A549 (cell line): ENCODE measurements around the gene POLDIP2.

Experiments
- BHLHE40 ChIP-seq: IDR thresholded peaks from 2 replicates; pipeline ENCODE4 v1.6.1; 2012; ENCODE audit warnings: low read depth, low read length, inconsistent platforms
- CEBPB ChIP-seq, 2 experiments: fragments of >200 bp in 1 of 2; sonication (Bioruptor Twin) in 1 of 2; formaldehyde crosslinking in 1 of 2; IDR thresholded peaks; 2 replicates each; pipeline ENCODE4 v1.6.1; 2012 to 2016
- CHD2 ChIP-seq: fragments of 150-350 bp; IDR thresholded peaks from 2 replicates; pipeline ENCODE4 v1.6.1; 2014; ENCODE audit warnings: low read length; ENCODE audit not compliant: partially characterized antibody
- MAFK ChIP-seq: fragments of 450-650 bp; IDR thresholded peaks from 2 replicates; pipeline ENCODE4 v1.6.1; 2014; ENCODE audit not compliant: partially characterized antibody
- POLR2A ChIP-seq: IDR thresholded peaks from 2 replicates; pipeline ENCODE4 v1.6.1; 2012; ENCODE audit warnings: mild to moderate bottlenecking, low read length
- ZSCAN20 ChIP-seq: fragments of 250-450 bp; sonication (Bioruptor Pico); IDR thresholded peaks from 2 replicates; pipeline ENCODE4 v1.8.0; 2022; ENCODE audit warnings: mild to moderate bottlenecking, moderate library complexity
- TF ChIP-seq, protein P1 (sequence below): fragments of >200 bp; sonication (Bioruptor Twin); formaldehyde crosslinking; IDR thresholded peaks from 3 replicates; pipeline ENCODE4 v1.5.1; 2016
- TF ChIP-seq, protein P2 (sequence below): fragments of >200 bp; sonication (Bioruptor Twin); formaldehyde crosslinking; IDR thresholded peaks from 3 replicates; pipeline ENCODE4 v1.6.1; 2016
- TF ChIP-seq, protein P3 (sequence below): IDR thresholded peaks from 2 replicates; pipeline ENCODE4 v1.6.1; 2012
- TF ChIP-seq, protein P4 (sequence below): fragments of 200-600 bp; sonication (generic); IDR thresholded peaks from 2 replicates; pipeline ENCODE4 v1.6.1; 2016; ENCODE audit warnings: antibody characterized with exemption, mild to moderate bottlenecking, moderate library complexity

DNA sequence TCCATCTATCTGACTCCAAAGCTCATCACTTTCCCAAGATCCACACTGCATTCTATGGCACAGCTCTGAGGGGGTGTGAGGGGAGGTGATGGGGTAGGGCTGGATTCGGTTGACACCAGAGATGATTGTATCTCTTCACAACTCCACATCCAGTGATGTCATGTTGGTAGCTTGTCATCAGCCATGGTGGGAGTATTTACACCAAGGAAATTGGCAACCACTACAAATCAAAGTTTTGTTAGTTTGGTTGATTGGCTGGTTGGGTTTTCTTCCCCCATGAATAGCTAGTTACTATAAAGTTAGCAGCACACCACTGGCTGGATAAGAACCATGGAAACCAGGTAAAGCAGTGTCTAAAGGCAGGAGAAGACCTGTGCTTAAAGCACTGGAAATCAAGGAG is 33.7 kb upstream of the POLDIP2 start:
- TF ChIP-seq, protein P1, sequence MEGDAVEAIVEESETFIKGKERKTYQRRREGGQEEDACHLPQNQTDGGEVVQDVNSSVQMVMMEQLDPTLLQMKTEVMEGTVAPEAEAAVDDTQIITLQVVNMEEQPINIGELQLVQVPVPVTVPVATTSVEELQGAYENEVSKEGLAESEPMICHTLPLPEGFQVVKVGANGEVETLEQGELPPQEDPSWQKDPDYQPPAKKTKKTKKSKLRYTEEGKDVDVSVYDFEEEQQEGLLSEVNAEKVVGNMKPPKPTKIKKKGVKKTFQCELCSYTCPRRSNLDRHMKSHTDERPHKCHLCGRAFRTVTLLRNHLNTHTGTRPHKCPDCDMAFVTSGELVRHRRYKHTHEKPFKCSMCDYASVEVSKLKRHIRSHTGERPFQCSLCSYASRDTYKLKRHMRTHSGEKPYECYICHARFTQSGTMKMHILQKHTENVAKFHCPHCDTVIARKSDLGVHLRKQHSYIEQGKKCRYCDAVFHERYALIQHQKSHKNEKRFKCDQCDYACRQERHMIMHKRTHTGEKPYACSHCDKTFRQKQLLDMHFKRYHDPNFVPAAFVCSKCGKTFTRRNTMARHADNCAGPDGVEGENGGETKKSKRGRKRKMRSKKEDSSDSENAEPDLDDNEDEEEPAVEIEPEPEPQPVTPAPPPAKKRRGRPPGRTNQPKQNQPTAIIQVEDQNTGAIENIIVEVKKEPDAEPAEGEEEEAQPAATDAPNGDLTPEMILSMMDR, result no peak
- TF ChIP-seq, protein P2, sequence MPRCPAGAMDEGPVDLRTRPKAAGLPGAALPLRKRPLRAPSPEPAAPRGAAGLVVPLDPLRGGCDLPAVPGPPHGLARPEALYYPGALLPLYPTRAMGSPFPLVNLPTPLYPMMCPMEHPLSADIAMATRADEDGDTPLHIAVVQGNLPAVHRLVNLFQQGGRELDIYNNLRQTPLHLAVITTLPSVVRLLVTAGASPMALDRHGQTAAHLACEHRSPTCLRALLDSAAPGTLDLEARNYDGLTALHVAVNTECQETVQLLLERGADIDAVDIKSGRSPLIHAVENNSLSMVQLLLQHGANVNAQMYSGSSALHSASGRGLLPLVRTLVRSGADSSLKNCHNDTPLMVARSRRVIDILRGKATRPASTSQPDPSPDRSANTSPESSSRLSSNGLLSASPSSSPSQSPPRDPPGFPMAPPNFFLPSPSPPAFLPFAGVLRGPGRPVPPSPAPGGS, result no peak
- no peak for TF ChIP-seq POLR2A
- no peak for TF ChIP-seq CEBPB (IDR thresholded peaks at IDR 0.05)
- TF ChIP-seq CHD2, result no peak
- no peak for TF ChIP-seq MAFK
- TF ChIP-seq, protein P3, sequence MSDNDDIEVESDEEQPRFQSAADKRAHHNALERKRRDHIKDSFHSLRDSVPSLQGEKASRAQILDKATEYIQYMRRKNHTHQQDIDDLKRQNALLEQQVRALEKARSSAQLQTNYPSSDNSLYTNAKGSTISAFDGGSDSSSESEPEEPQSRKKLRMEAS, result no peak
- no peak for TF ChIP-seq ZSCAN20 (CRISPR knock-in tag)
- TF ChIP-seq BHLHE40, result no peak
- TF ChIP-seq, protein P4, sequence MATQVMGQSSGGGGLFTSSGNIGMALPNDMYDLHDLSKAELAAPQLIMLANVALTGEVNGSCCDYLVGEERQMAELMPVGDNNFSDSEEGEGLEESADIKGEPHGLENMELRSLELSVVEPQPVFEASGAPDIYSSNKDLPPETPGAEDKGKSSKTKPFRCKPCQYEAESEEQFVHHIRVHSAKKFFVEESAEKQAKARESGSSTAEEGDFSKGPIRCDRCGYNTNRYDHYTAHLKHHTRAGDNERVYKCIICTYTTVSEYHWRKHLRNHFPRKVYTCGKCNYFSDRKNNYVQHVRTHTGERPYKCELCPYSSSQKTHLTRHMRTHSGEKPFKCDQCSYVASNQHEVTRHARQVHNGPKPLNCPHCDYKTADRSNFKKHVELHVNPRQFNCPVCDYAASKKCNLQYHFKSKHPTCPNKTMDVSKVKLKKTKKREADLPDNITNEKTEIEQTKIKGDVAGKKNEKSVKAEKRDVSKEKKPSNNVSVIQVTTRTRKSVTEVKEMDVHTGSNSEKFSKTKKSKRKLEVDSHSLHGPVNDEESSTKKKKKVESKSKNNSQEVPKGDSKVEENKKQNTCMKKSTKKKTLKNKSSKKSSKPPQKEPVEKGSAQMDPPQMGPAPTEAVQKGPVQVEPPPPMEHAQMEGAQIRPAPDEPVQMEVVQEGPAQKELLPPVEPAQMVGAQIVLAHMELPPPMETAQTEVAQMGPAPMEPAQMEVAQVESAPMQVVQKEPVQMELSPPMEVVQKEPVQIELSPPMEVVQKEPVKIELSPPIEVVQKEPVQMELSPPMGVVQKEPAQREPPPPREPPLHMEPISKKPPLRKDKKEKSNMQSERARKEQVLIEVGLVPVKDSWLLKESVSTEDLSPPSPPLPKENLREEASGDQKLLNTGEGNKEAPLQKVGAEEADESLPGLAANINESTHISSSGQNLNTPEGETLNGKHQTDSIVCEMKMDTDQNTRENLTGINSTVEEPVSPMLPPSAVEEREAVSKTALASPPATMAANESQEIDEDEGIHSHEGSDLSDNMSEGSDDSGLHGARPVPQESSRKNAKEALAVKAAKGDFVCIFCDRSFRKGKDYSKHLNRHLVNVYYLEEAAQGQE, result no peak
